ENCODE data around the gene KLHL41. TPM values are rescaled to one million over a fixed set of nuclear protein-coding genes. Genes with fewer than 3 reads are reported as not detected.
"Not testable (repeated sequence)": the region's sequence is repeated elsewhere in the genome, so short reads cannot be mapped to it uniquely, and the experiment has no call there.

The KLHL41 gene
- total RNA-seq, 2 donors from 2014 or later = 1.3 TPM

DNA sequence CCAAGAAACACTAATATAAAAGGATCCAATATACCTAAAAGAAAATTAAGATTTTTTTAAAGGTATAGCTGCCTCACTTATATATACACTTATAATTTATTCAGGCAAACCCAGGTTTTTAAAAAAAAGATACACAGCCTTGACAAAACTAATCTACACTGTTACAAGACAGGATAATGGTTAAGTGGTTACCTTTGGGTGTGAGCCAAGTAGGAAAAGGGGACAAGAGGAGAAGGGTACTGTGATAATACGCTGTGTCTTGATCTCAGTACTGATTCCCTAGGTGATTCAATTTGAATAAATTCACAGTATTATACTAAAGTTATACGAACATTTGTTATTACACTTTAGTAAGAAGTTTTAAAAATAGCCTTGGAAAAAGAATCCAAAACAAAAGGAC is 30.6 kb downstream of the KLHL41 start:
- no peaks in the 10 kb centered on the region for H3K9me3 ChIP-seq
- no peaks in the 10 kb centered on the region for H3K36me3 ChIP-seq (replicated peaks in 1 of 2; ENCODE audit: insufficient read depth in 1 of 2, low read depth in 2 of 2)
- intact Hi-C loops (cut with DNase I) = no loop called here
- DNase-seq = no peak
- TF ChIP-seq, protein P1, sequence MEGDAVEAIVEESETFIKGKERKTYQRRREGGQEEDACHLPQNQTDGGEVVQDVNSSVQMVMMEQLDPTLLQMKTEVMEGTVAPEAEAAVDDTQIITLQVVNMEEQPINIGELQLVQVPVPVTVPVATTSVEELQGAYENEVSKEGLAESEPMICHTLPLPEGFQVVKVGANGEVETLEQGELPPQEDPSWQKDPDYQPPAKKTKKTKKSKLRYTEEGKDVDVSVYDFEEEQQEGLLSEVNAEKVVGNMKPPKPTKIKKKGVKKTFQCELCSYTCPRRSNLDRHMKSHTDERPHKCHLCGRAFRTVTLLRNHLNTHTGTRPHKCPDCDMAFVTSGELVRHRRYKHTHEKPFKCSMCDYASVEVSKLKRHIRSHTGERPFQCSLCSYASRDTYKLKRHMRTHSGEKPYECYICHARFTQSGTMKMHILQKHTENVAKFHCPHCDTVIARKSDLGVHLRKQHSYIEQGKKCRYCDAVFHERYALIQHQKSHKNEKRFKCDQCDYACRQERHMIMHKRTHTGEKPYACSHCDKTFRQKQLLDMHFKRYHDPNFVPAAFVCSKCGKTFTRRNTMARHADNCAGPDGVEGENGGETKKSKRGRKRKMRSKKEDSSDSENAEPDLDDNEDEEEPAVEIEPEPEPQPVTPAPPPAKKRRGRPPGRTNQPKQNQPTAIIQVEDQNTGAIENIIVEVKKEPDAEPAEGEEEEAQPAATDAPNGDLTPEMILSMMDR (IDR thresholded peaks at IDR 0.05) = no peak
- TF ChIP-seq POLR2A (IDR thresholded peaks at IDR 0.05) = no peak
- no peak overlapping the region for H3K27ac ChIP-seq
- H3K4me3 ChIP-seq = no peak overlapping the region
- WGBS, 2 donors = 78 to 86% methylated on average over 2 of the region's 2 CpGs
- no peaks in the 10 kb centered on the region for H3K27me3 ChIP-seq
- no peaks in the 10 kb centered on the region for H3K4me1 ChIP-seq
- ATAC-seq = no peak

GRCh38 chr2:169542433-169542832 is 32.9 kb downstream of the KLHL41 start:
- Histone ChIP-seq H3K4me3 (no peak overlapping the region), H3K27ac (no peak overlapping the region), H3K36me3 (replicated peaks in 1 of 2; ENCODE audit: insufficient read depth in 1 of 2, low read depth in 2 of 2) (no peaks in the 10 kb centered on the region), H3K9me3 (no peaks in the 10 kb centered on the region), H3K27me3 (no peaks in the 10 kb centered on the region), H3K4me1 (no peaks in the 10 kb centered on the region)
- intact Hi-C loops (cut with DNase I) = no loop called here
- WGBS, 2 donors = 97% methylated on average over 3 of the region's 3 CpGs
- TF ChIP-seq, protein P1 (IDR thresholded peaks at IDR 0.05) = no peak
- TF ChIP-seq POLR2A (IDR thresholded peaks at IDR 0.05) = no peak
- DNase-seq = no peak
- no peak for ATAC-seq

- Histone ChIP-seq H3K9me3 (no peaks in the 10 kb centered on the region), H3K4me1 (no peaks in the 10 kb centered on the region), H3K4me3 (no peak overlapping the region), H3K27ac (no peak overlapping the region), H3K36me3 (replicated peaks in 1 of 2; ENCODE audit: insufficient read depth in 1 of 2, low read depth in 2 of 2) (no peaks in the 10 kb centered on the region), H3K27me3 (no peaks in the 10 kb centered on the region)
- TF ChIP-seq, protein P1 (IDR thresholded peaks at IDR 0.05) = no peak
- TF ChIP-seq POLR2A (IDR thresholded peaks at IDR 0.05) = no peak
- WGBS, 2 donors = 84 to 90% methylated on average over 2 of the region's 2 CpGs
- no peak for DNase-seq
- no peak for ATAC-seq
- intact Hi-C loops (cut with DNase I) = no loop called here
These were observed 37.3 kb downstream of the KLHL41 start for GRCh38 chr2:169546756-169547155.

DNA sequence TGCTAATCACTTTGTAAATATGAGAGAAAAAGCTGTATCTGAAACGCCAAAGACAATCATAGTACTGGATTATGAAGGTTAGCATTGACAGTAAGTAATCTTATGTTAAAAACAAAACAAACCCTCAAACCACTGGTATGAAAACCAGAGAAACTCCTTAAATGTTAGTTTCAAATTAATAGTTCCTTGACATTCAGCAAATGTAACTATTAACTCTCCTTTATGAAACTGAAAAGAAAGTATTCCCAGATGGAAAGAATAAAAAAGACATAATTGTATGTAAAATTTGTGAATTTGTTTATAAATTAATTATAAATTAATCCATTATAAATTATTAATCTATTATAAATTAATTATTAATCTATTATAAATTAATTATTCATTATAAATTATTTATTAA is 51.9 kb downstream of the KLHL41 start:
- ATAC-seq (no peak), DNase-seq (no peak)
- no peaks in the 10 kb centered on the region for H3K27me3 ChIP-seq
- intact Hi-C loops (cut with DNase I) = no loop called here
- H3K4me1 ChIP-seq = no peaks in the 10 kb centered on the region
- TF ChIP-seq, protein P1 (IDR thresholded peaks at IDR 0.05) = no peak
- no peak for TF ChIP-seq POLR2A (IDR thresholded peaks at IDR 0.05)
- no peak overlapping the region for H3K27ac ChIP-seq
- H3K9me3 ChIP-seq = no peaks in the 10 kb centered on the region
- no peak overlapping the region for H3K4me3 ChIP-seq
- 95 to 100% methylated on average over 1 of the region's 1 CpG for WGBS, 2 donors
- no peaks in the 10 kb centered on the region for H3K36me3 ChIP-seq (replicated peaks in 1 of 2; ENCODE audit: insufficient read depth in 1 of 2, low read depth in 2 of 2)

GRCh38 chr2:169562084-169562483 is 52.6 kb downstream of the KLHL41 start:
- H3K27ac ChIP-seq; ATAC-seq; H3K27me3 ChIP-seq; H3K36me3 ChIP-seq (replicated peaks in 1 of 2; ENCODE audit: insufficient read depth in 1 of 2, low read depth in 2 of 2); intact Hi-C loops (cut with DNase I); H3K9me3 ChIP-seq; H3K4me1 ChIP-seq; DNase-seq; H3K4me3 ChIP-seq: not testable (repeated sequence)
- 95 to 99% methylated on average over 5 of the region's 5 CpGs for WGBS, 2 donors

Data from body of pancreas (tissue), 4 donors.